NCI-H524 treated with DMSO at 0.1 percent for 48 hours (cell line): ENCODE results near the gene LEUTX.
A peak's percentile ranks its signal among the peaks of the same experiment; 100 is the strongest.

ENCODE experiments used
- DNase-seq: peaks from one replicate; lab custom pipeline; 2025; lab: John Stamatoyannopoulos, UW

The LEUTX gene

DNA sequence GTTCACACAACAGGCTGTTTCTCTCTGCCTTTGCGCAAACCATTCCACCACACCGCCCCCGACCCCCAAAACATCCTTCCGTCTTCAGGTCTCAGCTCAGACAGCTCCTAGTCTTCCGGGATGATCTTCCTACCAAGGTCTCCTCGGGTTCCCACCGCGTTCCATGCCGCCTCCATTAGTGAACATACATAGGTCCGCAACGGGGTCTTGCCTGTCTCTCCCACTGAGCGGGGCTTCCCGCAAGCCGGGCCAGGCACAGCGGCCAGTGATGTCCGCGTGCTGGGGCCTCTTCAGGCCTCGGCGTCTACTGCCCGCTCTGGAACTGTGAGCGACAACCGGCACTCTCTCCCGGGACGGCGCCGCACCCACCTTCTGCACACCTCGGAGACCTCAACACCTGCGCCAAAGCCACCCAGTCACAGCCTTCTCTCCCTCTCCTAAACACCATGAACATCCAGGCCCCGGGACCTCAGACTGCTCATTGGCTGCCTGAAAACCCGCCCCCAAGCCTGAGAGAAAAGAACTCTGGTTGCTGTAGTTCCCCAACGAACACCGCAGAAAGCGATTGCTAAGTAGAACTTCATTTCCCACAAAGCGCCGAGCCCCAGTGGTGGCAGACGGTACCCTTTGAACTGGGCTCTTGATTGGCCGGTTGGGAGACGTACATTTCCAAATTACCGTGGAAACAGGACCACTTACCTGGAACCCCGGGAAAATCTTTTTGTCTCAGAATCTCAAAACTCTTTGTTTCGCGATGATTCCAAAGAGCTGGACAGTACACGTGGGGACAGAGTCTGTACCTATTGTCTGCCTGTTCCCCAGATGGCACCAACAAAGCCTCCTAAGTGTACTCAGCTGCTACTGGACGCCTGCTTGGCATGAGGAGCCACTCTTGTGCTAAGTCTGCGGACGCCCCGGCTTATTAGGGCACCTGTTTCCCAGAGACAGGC, 45.8 kb downstream of the LEUTX start:
- DNase-seq = peak; percentile 91

DNA sequence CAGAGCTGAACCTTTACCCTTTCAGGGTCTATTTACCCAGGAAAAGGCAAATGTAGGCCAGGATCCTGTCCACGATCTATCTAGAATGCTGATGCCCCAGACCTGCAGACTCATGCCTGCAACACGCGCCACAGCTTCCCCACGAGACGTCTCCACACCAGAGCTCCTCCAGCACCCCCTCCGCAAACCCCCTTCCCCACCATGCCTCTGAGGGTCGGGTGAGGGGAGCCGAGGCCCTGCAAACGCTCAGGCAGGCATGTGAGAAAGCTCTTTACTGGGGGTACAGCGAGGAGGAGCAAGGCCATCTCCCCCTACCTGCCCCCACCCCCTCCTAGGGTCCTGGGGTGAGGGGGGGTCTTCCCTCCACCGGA, 46.4 kb downstream of the LEUTX start:
- DNase-seq = no peak

DNA sequence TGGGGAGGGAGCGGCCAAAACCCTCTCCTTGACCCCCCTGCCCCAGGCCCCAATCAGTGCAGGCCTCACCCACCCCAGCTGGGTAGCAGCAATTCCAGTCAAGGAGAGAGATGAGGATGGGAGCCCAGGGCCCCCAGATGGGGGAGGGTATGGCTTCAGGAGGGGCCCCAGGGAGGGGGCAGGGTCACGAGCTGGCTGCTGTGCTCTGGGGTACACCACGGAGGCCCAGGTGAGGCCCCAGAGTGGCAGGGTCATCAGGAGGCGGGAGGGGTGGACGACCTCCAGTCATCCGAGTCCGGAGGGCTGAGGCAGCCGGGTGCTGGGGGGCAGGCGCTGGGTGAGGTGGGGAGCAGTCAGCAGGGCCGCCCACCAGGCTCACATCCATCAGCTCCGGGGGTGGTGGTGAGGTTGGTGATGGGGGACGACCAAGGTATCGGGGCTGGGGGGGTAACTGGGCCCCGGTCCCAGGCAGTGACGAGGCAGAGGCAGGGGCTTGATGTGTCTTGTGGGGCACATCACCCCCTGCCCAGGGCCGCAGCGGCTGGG, 47.0 kb downstream of the LEUTX start:
- DNase-seq = no peak

DNA sequence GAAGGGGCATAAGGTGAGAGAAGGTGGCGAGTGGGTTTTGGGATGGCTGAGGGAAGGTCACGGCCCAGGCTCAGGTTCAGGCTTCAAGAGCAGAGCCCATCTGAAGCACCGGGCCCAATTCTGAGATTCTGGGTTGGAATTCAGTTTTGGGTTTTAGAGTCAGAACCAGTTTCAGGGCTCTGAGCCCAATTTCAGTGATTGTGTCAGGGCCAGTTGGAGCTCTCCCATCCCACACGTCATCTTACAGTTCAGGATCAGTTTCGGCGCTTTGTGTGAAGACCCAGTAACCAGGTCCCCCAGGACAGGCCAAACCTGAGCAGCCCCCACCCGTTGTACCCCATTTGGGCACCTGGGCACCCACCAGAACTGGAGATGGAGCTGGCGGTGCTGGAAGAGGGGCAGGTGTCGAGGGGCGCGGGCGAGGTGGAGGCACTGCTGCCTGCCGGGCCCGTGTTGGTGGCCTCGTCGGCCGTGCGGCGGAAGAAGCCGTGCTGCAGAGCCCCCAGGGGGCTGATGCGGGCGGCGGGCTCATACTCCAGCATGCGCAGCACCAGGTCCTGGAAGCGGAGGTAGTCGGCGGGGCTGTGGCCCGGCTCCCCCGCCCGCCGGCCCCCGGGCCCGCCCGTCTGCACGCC, 47.8 kb downstream of the LEUTX start:
- no peak for DNase-seq

DNA sequence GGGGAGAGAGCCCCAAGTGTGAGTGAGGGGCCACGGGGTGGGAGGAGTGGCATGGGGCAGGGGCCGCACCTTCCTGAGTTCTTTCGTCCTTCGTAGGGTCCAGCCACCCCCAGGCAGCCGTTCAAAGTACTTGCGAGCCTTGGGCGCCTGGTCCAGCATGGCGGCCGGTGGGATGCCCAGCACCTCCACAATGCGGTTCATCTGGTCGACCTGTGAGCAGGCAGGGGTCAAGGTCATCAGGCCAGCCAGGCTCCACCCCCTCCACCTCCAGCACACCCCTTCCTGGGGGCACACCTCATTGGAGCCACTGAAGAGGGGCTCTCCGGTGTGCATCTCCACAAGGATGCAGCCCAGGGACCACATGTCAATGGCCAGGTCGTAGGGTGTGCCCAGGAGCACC, 48.6 kb downstream of the LEUTX start:
- no peak for DNase-seq

DNA sequence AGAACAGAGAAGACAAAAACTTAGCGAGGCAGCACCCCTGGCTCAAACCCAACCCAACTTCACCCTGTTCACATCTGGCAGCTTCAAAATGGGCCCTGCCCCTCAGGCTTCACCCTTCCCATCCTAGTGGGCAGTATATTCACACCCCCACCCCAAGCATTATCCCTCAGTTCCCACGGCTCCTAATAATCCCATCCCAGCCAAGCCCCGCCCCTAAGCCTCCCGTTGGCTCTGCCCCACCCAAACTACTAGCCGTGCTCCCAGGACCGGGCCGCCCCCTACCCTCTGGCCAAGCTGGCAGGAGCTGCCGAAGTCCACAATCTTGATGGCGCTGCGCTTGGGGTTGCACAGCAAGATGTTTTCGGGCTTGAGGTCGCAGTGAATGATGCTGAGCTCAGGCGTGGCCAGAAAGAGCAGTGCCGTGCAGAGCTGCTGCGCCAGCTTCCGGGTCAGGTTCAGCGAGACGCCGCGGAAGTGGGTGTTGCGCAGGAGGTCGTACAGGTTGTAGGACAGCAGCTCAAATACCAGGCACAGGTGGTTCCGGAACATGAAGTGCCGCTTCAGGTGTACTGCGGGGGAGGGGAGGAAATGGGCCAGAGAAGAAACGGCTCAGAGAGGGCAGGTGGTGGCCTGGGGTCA, 49.5 kb downstream of the LEUTX start:
- DNase-seq = no peak

DNA sequence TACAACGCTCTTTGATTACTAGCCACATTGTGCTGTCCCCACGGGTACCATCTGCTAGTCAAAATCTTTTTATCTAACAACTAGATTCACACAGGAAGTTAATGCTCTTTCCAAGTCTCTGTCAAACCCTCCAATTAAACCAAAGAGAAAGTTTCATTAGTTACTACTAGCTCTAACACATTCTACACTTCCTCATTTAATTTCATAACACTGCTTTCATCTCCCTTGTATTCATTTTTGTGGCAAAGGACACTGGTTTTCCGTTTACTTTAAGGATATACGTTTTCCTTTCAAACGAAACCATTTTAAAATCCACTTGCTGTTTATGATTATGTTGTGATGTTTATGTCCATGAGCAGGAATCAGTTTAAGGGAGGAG, 50.0 kb downstream of the LEUTX start:
- no peak for DNase-seq

DNA sequence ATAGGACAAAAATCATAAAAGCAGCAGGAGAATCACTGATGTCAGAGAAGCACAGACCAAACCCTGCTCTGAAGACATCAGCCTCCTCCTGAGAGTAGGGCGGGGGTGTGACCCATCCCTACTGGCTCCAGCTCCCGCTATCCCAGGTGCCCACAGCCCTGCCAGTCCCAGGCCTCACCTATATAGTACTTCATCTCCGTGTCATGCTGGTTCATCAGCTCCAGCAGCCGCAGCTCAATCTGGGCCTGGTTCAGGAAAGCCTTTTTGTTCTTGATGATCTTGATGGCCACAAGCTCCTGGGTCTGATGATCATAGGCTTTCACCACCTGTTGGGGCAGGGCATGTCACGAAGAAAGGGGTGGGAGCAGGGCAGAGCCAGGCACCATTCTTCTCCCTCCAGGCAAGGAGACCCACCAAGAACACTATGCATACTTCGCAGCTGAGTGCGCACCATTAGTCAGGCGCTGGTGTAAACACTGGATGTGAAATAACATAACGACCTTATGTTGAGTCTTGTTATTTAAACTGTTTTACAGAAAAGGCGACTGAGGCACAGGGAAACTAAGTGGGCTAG, 51.1 kb downstream of the LEUTX start:
- no peak for DNase-seq

DNA sequence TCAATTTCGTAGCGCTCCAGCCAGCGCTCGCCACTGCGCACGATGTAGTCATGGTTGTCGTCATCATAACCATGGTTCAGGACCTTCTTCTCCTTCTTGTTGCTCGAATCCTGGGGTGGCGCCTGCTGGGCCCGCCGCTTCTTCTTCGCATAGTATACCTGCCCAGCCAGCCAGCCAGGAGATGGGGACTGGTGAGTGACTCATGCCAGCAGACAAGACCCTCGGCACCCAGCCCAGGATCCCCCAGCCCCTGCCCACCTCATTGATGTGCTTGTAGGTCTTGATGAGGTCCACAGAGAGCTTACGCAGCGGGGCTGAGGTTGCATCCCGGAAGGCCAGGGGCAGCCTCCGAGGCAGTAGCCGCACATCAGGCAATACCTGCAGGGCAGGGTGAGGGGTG, 51.8 kb downstream of the LEUTX start:
- no peak for DNase-seq

DNA sequence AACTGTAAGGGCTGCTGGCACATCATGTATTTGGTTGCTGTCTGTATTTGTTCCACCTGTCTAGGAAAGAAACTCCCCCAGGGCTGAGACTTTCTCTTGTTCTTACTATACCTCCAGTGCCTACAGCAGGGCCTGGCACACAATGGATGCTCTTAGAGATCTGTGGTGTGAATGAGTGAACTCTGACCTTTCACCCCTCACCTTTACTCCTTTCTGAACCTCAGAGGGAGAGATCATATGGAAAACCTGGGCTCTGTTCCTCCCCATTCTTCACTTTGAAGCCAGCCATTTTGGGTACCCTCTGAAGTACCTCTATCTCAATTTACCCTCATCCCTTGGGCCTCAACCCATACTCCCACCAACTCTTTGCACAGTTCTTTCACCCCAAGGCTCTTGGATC, 52.2 kb downstream of the LEUTX start:
- no peak for DNase-seq

DNA sequence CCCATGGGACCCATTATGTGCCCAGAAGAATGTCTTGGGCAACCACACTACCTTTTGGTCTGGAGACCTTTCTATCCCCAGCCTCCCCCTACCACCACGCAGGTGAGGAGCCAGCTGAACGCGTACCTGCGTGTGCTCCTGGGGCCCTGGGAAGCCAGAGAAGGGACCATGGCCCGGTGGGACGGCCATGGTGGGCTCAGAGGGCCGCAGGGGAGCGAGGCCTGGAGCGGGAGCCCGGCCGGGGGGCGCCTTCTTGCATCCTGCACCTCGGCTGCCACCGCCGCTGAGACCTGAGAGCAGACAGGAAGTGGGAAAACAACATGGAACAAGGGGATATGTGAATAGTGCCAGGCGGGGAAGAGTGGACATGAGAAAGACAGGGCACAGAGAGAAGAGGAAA, 53.0 kb downstream of the LEUTX start:
- no peak for DNase-seq

DNA sequence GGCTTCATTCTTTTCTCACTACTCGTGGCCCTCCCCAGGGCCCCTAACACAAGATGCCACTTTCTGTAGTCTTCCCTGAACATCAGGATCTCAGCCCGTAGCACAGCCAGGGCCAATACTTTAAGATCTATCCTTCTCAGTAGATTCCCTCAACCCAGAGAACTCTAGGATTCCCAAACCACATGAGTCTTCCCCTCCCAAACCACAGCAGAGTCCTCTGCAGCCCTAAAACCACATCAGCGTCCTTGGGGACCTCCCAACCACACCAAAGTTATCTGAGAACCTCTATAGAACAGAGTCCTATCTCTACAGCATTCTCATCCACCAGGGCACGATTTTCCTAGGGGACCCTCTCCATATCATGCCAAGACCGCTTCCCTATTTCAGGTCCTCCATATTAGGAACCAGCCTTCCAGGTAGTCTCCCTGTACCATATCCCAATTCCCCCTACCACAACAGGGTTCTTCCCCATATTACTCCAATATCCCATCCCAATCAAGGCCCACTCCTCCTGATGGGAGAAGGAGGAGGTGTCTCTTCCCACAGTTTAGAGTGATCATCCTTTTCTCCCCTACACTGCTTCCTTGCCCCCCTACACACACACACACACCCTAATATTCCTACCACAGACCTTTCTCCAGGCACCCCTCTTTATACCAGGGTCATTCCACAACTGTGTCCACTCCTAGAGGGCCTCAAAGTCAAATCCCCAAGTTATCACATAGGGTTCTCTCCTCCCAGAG, 53.9 kb downstream of the LEUTX start:
- DNase-seq = no peak

DNA sequence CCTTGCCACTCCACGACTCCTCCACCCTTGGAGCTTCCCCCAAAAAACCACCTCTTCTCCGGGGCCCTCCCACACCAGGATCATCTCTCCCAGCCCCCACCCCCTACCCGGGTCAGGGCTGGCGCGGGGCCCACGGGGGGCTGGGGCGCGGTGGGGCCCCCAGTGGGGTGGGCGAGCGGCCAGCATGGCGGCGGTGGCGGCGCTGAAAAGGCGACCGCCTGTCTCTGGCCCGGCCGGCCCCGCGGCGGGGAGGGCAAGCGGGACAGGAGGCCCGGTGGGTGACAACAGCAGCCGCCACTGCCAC, 54.5 kb downstream of the LEUTX start:
- DNase-seq = no peak

DNA sequence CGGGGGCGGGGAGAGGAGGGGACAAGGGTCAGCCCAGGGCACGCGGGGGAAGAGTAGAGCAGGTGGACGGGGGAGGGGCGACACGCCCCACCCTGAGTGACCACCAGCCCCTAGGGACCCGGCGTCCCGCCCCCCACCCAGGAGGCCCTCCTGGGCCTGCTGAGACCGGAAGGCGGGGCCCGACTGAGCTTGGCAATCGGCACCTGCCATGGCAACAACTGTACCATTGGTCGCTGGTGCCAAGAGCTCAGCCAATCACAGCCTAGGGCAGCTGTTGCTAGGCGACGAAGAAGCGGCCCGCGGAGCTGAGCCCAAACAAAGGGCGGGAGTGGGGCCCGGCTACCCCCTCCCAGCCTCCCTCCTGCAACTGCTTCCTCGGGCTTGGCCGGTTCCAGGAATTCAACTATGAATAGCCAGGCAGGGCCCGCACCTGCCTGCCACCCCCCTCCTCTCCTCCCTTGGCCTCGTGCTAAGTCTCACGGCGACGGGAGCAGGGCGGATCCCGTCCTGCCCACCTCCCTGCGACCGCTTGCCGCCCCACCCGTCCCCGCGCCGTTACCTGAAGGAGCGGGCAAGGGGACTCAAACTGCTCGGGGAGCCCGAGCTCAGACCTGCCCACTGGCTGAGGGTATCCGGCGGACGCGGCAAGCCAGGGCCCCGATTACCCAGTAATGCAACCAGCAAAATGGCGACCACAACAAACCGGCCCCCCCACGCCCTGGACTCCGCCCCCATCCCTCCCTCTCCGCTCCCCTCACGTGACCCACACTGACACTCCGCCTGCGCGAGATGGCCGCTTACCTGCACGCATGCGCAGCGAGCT, 55.0 kb downstream of the LEUTX start, which contains the start of gene DYRK1B:
Gene DYRK1B (minus strand): TSS at position 699 of the 823 bp plus-strand sequence. CDS start 2,295 bp downstream, outside the sequence.
- peak; percentile 89 for DNase-seq

DNA sequence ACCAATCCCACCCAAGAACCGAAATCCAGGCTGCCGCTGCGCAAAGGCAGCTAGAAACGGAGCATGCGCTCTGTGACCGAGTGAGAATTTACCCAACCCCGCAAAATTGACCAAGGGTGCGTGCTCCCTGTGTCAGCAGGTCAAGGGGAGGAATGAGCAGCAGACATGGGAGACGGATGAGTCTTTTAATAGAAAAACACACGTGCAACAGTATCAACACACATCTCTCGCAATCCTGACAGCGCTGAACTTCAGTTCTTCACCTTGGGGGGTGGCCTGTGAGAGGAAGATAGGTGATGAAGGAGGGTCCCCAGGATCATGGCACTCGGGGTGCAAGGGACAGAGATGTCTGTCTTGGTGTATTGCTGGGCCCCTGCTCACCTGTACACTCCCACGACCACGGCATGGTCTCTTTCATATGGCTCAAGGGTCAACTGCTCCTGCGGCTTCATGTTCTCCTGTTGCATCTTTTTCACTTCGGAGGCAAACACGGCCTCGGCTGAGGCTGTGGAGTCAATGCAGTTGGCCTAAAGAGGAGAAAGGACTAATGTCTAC, 55.7 kb downstream of the LEUTX start:
- no peak for DNase-seq
